Endodermal cell (in vitro differentiated cells): ENCODE measurements around the gene ZG16B. TPM values are rescaled to one million over a fixed set of nuclear protein-coding genes. Genes with fewer than 3 reads are reported as not detected.

Experiments
- DNase-seq: peaks from one replicate; pipeline ENCODE4 v3.0.0-alpha.2; 2017
- H3K27ac ChIP-seq: 2 replicates; pipeline ENCODE4 v1.5.1; 2013; ENCODE audit warnings: mild to moderate bottlenecking, low read depth, low read length, moderate library complexity
- H3K27me3 ChIP-seq: 2 replicates; pipeline ENCODE4 v1.6.1; 2013; ENCODE audit warnings: mild to moderate bottlenecking, low read length, moderate library complexity; ENCODE audit not compliant: insufficient read depth, control insufficient read depth, poor library complexity, severe bottlenecking
- H3K36me3 ChIP-seq: 2 replicates; pipeline ENCODE4 v1.7.0; 2013; ENCODE audit warnings: mild to moderate bottlenecking, low read length, moderate library complexity; ENCODE audit not compliant: control insufficient read depth, insufficient read depth
- H3K4me1 ChIP-seq: one replicate; pipeline ENCODE4 v1.7.0; 2013; ENCODE audit warnings: low read length; ENCODE audit not compliant: control insufficient read depth, insufficient read depth
- H3K4me3 ChIP-seq: 2 replicates; pipeline ENCODE4 v1.5.1; 2013; ENCODE audit warnings: mild to moderate bottlenecking, low read length, moderate library complexity
- H3K9ac ChIP-seq: 2 replicates; pipeline ENCODE4 v1.6.1; 2013; ENCODE audit warnings: mild to moderate bottlenecking, low read length, moderate library complexity; ENCODE audit not compliant: poor library complexity, severe bottlenecking; ENCODE audit errors: extremely low read depth
- H3K9me3 ChIP-seq: 2 replicates; pipeline ENCODE4 v1.6.1; 2013; ENCODE audit warnings: mild to moderate bottlenecking, low read length, moderate library complexity; ENCODE audit not compliant: control insufficient read depth
- H3K27ac Mint-ChIP-seq: 2 replicates; pipeline ENCODE4 v1.8.0; 2020; ENCODE audit warnings: mixed read lengths
- H3K27me3 Mint-ChIP-seq: 2 replicates; pipeline ENCODE4 v1.8.0; 2021; ENCODE audit warnings: mild to moderate bottlenecking, mixed read lengths; ENCODE audit not compliant: insufficient read depth
- H3K36me3 Mint-ChIP-seq: 2 replicates; pipeline ENCODE4 v1.8.0; 2020; ENCODE audit warnings: low read depth, mixed read lengths
- H3K4me1 Mint-ChIP-seq: 2 replicates; pipeline ENCODE4 v1.8.0; 2020; ENCODE audit warnings: mixed read lengths
- H3K4me3 Mint-ChIP-seq: 2 replicates; pipeline ENCODE4 v1.8.0; 2020; ENCODE audit warnings: mild to moderate bottlenecking, moderate library complexity, mixed read lengths
- H3K9me3 Mint-ChIP-seq: 2 replicates; pipeline ENCODE4 v1.8.0; 2020; ENCODE audit warnings: mild to moderate bottlenecking, mixed read lengths
- CTCF ChIP-seq: fragments of 200-600 bp; sonication (generic); conservative IDR thresholded peaks from 2 replicates; pipeline ENCODE4 v1.5.0; 2021; ENCODE audit warnings: antibody characterized with exemption, mild to moderate bottlenecking
- WGBS, 2 experiments: methylation state at CpG; one replicate each; pipeline versions ENCODE4 v1.1.5 to v1.1.7; 2013; ENCODE audit warnings: missing lambda C conversion rate in 2 of 2, mixed read lengths in 1 of 2; ENCODE audit not compliant: insufficient coverage in 1 of 2, insufficient read length in 1 of 2; 5-methylcytosine and 5-hydroxymethylcytosine counted together
- total RNA-seq, 2 donors: library from RNA; stranded (reverse); fragmentation: NEBNext Ultra II Directional in 1 of 2; extraction: Animal tissue kit (Norgen Biotek cat#: 25700) in 1 of 2; gene quantifications; 2 replicates in 1 of 2; 3 replicates in 1 of 2; pipeline ENCODE4 v1.2.1, GENCODE V29; 2021

ZG16B gene
- total RNA-seq, 2 donors from 2014 or later = not detected

GRCh38 chr16:2817340-2818271, 12.5 kb upstream of the ZG16B start:
- H3K4me3 Mint-ChIP-seq = no peak overlapping the region
- WGBS, 2 experiments = 92 to 93% methylated on average over 44 to 58 of the region's 68 CpGs
- no peaks in the 10 kb centered on the region for H3K4me1 Mint-ChIP-seq
- Histone ChIP-seq H3K27me3 (no peaks in the 10 kb centered on the region), H3K4me3 (no peak overlapping the region), H3K36me3 (no peaks in the 10 kb centered on the region), H3K9ac (no peak overlapping the region), H3K27ac (no peak overlapping the region), H3K9me3 (no peaks in the 10 kb centered on the region), H3K4me1 (no peaks in the 10 kb centered on the region)
- H3K27ac Mint-ChIP-seq = no peak overlapping the region
- H3K36me3 Mint-ChIP-seq = no peaks in the 10 kb centered on the region
- DNase-seq = peak; percentile 38
- no peaks in the 10 kb centered on the region for H3K27me3 Mint-ChIP-seq
- no peak for TF ChIP-seq CTCF
- H3K9me3 Mint-ChIP-seq = no peaks in the 10 kb centered on the region

DNA sequence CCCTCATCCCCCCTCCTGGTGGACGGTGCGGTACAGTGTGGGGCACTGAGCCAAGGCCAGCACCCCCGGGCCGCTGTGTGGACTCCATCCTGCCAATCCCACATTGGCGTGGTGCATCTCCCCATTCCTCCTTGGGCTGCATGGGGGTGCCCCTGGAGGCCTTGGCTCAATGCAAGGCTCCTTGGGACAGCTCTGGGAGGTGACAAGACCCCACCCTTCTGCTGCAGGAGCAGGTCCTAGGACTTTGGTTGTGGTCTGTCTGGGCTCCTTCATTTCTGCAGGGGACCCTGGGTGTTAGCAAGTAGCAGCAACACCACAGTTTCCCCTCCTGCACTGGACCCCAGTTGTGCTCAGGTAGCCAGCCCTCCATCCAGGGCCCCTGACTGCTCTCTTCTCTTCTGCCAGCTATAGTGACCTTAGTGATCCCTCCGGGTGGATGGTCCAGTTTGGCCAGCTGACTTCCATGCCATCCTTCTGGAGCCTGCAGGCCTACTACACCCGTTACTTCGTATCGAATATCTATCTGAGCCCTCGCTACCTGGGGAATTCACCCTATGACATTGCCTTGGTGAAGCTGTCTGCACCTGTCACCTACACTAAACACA, 11.7 kb upstream of the ZG16B start:
- H3K36me3 Mint-ChIP-seq = no peaks in the 10 kb centered on the region
- Histone ChIP-seq H3K27ac (no peak overlapping the region), H3K36me3 (no peaks in the 10 kb centered on the region), H3K4me1 (no peaks in the 10 kb centered on the region), H3K27me3 (no peaks in the 10 kb centered on the region), H3K9ac (no peak overlapping the region), H3K4me3 (no peak overlapping the region), H3K9me3 (no peaks in the 10 kb centered on the region)
- DNase-seq = peak; percentile 32
- H3K4me3 Mint-ChIP-seq = no peak overlapping the region
- no peaks in the 10 kb centered on the region for H3K4me1 Mint-ChIP-seq
- WGBS, 2 experiments = 91 to 97% methylated on average over 10 of the region's 10 CpGs
- no peak for TF ChIP-seq CTCF
- no peaks in the 10 kb centered on the region for H3K9me3 Mint-ChIP-seq
- H3K27ac Mint-ChIP-seq = no peak overlapping the region
- H3K27me3 Mint-ChIP-seq = no peaks in the 10 kb centered on the region

- 88 to 93% methylated on average over 8 to 18 of the region's 18 CpGs for whole genome bisulfite sequencing, 2 experiments
- Histone ChIP-seq H3K9me3 (no peaks in the 10 kb centered on the region), H3K27me3 (no peaks in the 10 kb centered on the region), H3K27ac (no peak overlapping the region), H3K4me1 (no peaks in the 10 kb centered on the region), H3K9ac (no peak overlapping the region), H3K36me3 (no peaks in the 10 kb centered on the region), H3K4me3 (no peak overlapping the region)
- Mint-ChIP-seq H3K27me3 (no peaks in the 10 kb centered on the region), H3K4me3 (no peak overlapping the region), H3K36me3 (no peaks in the 10 kb centered on the region), H3K9me3 (no peaks in the 10 kb centered on the region), H3K4me1 (no peaks in the 10 kb centered on the region), H3K27ac (no peak overlapping the region)
- no peak for TF ChIP-seq CTCF
- DNase-seq = peak; percentile 29
These were observed 10.7 kb upstream of the ZG16B start for GRCh38 chr16:2819179-2819938.
